Spleen (tissue), 7 donors: ENCODE measurements around the gene CCNC.

Experiments
- POLR2AphosphoS5 ChIP-seq, 3 donors: sonication (generic); formaldehyde crosslinking; IDR thresholded peaks; one replicate each; pipeline ENCODE4 v1.5.1; 2017; ENCODE audit warnings: antibody characterized with exemption in 3 of 3
- TF ChIP-seq, protein P1 (sequence below), 11 experiments: fragments of 200-600 bp in 7 of 11; fragments of 450-650 bp in 4 of 11; sonication (generic) in 4 of 11; IDR thresholded peaks in 8 of 11; conservative IDR thresholded peaks in 3 of 11; 1 replicate in 7 of 11; 2 replicates in 4 of 11; pipeline versions ENCODE4 v1.4.0 to v1.8.0; 2016 to 2021; ENCODE audit warnings: antibody characterized with exemption in 11 of 11, inconsistent platforms in 4 of 11, mild to moderate bottlenecking in 1 of 11
- donor health status: DM: no; HTN: no; CAD: no; lungs with moderate emphysema.
- donor health status: DM: no; HTN: no; CAD: no.
- donor health status: DM: no; HTN: no; CAD: no.

DNA sequence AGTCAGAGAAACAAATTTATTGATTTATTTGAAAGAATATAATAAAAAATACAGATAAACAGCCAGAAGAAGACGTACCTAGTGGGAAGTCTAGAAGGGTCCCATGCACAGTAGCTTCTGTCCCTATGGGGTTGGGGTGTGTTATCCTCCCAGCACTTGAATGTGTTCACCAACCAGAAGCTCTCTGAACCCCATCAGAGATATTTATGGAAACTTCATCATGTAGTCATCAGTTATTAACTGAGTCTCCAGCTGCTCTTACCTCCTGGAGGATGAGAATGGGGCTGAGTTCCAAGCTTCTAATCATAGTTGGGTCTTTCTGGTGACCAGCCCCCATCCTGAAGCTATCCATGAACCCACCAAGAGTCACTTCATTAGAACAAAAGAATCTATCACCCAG, 37.8 kb downstream of the CCNC start:
- TF ChIP-seq, protein P1, sequence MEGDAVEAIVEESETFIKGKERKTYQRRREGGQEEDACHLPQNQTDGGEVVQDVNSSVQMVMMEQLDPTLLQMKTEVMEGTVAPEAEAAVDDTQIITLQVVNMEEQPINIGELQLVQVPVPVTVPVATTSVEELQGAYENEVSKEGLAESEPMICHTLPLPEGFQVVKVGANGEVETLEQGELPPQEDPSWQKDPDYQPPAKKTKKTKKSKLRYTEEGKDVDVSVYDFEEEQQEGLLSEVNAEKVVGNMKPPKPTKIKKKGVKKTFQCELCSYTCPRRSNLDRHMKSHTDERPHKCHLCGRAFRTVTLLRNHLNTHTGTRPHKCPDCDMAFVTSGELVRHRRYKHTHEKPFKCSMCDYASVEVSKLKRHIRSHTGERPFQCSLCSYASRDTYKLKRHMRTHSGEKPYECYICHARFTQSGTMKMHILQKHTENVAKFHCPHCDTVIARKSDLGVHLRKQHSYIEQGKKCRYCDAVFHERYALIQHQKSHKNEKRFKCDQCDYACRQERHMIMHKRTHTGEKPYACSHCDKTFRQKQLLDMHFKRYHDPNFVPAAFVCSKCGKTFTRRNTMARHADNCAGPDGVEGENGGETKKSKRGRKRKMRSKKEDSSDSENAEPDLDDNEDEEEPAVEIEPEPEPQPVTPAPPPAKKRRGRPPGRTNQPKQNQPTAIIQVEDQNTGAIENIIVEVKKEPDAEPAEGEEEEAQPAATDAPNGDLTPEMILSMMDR (IDR thresholded peaks at IDR 0.05 in 8 of 11, conservative IDR thresholded peaks at IDR 0.05 in 3 of 11), result no peak
- TF ChIP-seq POLR2AphosphoS5 (IDR thresholded peaks at IDR 0.05), result no peak
